Head of caudate nucleus (tissue), 42 donors: ENCODE measurements around the gene C16orf95.
A peak's percentile ranks its signal among the peaks of the same experiment; 100 is the strongest.

Source experiments
- DNase-seq, 42 donors: peaks; one replicate each; pipeline versions ENCODE4 v3.0.0 to v3.0.0-alpha.2; 2020 to 2021; ENCODE audit warnings: mixed read lengths in 7 of 42
- intact Hi-C: fragments of 100-400 bp; cut with DNase I; formaldehyde crosslinking; loops from one replicate; pipeline ENCODE4 v1.15.0; 2022

C16orf95 gene

GRCh38 chr16:87303962-87304521 is 13.2 kb downstream of the C16orf95 start:
- DNase-seq = no peak
- intact Hi-C loops = no loop called here

DNA sequence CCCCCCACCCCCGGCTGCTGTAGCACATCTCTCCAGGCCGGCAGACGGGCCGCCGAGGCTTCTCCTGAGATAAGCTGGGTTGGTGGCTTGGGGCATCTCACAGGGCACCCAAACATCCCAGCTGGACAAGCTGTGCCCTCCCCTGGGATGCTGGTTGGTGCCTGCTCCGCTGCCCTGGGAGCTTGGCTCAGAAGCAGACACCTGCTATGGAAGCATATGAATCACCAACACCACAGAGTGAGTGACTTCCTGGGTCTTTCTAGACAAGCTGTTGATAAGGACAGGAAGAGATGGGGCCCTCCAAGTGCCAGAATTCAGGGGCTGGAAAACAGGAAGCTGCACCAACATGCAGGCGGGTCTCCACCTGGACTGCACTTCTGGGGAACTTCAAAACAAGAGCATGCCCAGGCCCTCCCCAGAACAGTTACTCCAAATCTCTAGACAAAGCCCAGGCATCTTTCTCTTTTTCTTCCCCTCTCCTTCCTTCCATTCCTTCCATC is 13.7 kb downstream of the C16orf95 start:
- intact Hi-C loops = no loop called here
- DNase-seq = no peak

- DNase-seq = no peak
- intact Hi-C loops = no loop called here
Observed at GRCh38 chr16:87298857-87299465, 18.2 kb downstream of the C16orf95 start.

DNA sequence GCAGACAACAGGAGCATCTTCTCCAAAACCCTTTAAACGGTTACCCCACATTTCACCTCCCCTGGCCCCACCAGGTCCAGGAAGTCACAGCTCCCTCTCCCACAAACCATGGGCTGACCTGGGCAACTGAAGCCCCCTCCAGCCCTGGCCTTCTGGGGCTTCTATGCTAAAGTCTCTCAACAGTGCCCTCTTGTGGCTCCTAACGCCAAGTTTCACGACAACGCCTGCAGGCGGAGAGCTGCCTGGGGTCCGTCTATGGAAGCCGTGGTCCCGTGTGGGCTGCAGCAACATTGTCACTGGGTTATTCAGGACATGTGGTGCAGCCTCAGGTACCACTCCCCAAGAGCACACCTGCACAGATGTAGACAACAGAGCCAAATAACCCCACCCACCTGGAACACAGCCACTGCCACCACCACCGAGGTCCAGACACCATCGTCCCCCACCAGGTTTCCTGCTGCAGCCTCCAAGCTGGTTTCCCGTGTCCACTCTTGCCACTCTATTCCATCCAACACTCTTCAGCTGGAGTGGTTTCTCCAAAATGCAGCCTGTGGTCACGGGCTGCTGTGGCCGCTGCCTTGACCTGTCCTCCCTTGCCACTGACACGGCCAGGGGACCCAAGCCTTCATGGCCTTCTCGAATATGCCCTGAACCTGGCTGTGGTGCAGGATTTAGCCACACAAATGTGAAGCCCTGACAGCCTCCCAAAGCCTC is 19.1 kb downstream of the C16orf95 start:
- DNase-seq = peak in 31 of 42 donors; percentile 18 to 73 (median 43)
- intact Hi-C loops = no loop called here

GRCh38 chr16:87297407-87297806 is 19.8 kb downstream of the C16orf95 start:
- no peak for DNase-seq
- intact Hi-C loops = no loop called here

- intact Hi-C loops = no loop called here
- DNase-seq = peak in 1 of 42 donors; percentile 10
Observed at GRCh38 chr16:87295661-87296531, 21.3 kb downstream of the C16orf95 start.

GRCh38 chr16:87295259-87295658 is 21.9 kb downstream of the C16orf95 start:
- no peak for DNase-seq
- intact Hi-C loops = no loop called here

- no peak for DNase-seq
- intact Hi-C loops = no loop called here
Observed at GRCh38 chr16:87293990-87294389, 23.2 kb downstream of the C16orf95 start.

DNA sequence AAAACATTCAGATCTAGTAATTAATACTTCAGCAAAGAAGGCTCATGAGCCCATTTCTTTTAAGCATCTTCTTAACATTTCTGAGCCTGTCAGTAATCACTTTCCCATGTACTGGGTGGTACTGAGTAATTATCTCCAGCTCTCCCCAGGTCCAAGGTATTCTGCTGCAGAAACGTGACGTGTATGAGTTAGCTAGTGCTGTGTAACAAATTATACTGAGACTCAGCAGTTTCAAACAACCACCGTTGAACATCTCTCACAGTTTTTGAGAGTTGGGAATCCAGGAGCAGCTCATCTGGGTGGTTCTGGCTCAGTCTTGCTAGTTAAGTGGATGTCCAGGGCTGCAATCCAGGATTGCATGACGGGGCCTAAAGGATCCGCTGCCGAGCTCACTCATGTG is 25.2 kb downstream of the C16orf95 start:
- intact Hi-C loops = no loop called here
- no peak for DNase-seq

DNA sequence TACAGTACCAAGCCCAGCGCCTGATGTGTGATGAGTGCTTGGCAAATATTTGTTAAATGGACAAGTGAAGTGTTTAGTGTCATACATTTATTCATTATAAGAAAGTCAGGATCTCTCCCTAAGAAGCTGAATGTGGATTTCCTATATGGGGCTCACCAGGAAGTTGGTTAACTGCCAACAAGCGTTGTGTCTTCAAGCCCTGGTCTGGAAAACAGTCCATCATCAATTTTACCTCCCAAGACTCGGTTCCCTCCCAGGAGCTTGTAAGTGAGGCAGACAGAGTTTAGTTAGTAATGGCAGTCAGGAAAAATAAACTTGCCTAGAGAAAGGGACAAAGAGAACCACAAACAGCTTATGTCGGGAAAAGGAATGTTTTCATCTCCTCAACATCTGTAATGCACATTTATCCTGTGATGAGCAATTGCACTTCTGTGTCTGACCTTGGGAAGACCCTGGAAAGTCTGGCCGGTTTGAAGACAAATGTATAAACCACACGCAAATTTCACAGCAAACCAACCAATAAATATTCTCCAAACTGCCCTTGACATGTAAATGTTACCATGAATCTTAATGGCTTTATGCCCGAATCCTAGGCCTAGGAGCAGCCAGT is 28.3 kb downstream of the C16orf95 start:
- DNase-seq = no peak

GRCh38 chr16:87286839-87287626 is 30.2 kb downstream of the C16orf95 start:
- intact Hi-C loops = no loop called here

More for the DNA sequence above, 28.3 kb downstream of the C16orf95 start:
- intact Hi-C loops = no loop called here

GRCh38 chr16:87284183-87284582 is 33.0 kb downstream of the C16orf95 start:
- DNase-seq = no peak
- intact Hi-C loops = no loop called here

More at GRCh38 chr16:87286839-87287626, 30.2 kb downstream of the C16orf95 start:
- no peak for DNase-seq

DNA sequence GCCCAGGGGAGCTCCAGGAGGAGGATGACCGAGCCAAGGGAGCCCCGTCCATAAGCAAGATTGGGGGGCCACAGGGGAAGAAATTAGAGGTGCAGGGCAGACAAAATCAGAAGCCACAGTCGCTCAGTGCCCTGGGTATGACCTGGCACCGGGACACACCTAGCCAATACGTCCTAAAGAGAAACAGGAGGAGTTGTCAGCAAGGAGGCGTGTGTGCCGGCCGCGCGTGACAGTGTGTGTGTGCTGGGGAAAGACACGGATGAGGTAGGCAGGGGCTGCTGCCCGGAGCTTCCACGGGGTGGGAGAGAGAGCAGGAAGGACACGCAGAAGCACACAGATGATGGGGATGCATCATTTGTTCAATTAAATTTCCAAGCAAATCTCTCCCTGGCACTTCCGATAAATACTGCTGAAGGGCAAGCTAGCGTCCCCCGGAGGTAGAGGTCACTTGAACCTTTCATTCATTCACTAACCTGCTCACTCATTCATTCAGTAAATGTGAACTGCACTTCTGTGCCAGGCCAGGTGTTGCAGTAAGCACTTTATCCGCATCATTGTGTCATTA is 38.0 kb downstream of the C16orf95 start:
- intact Hi-C loops = loop anchor here (5.0 kb wide), 1 partner anchor 717 kb away; no protein-coding TSS in a partner anchor
- DNase-seq = no peak

GRCh38 chr16:87278191-87279093 is 38.8 kb downstream of the C16orf95 start:
- peak; percentile 64 to 89 (median 76) for DNase-seq
- intact Hi-C loops = loop anchor here (5.0 kb wide), 1 partner anchor 716 kb away; no protein-coding TSS in a partner anchor

DNA sequence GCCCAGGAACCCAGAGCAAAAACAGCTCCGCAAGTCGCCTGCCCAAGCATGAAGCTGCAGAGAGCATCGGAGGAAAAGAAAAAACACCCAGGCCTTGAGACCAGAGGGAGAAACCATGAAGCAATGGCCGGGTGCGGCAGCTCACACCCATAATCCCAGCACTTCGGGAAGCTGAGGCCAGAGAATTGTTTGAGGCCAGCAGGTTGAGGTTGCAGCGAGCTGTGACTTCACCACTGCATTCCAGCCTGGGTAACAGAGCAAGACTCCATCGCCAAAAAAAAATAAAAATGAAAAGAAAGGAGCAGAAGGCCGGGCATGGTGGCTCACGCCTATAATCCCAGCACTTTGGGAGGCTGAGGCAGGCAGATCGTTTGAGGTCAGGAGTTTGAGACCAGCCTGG is 40.3 kb downstream of the C16orf95 start:
- intact Hi-C loops = loop anchor here (5.0 kb wide), 1 partner anchor 715 kb away; no protein-coding TSS in a partner anchor
- DNase-seq = no peak

DNA sequence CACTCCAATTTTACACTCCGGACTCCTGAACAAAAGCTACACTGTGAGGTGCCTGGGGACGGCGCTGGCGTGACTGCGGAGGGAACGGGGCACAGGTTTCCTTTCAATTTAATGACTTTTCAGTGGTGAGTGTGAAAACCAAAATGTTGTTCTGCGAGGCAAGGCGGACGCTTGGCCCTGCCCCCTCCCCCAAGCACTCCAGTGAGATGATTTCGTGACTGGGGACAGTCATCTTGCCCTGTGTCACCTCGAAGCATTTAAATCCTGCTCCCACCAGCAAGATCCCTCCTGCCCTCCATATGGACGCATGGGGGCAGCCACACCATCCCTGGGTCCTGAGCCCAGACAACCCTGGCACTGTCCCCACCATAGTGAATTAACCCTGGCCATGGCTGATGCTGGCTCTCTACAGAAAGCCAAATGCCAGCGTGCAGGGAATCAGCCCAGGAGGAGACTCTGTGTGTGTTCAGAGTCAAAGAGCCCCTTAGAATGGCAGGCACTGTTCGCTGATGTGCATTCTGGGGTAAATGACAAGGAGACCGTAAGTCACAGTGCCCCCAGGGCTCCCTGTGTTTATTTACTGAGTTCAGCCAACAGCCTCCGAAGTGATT is 41.0 kb downstream of the C16orf95 start:
- intact Hi-C loops = loop anchor here (5.0 kb wide), 1 partner anchor 714 kb away; no protein-coding TSS in a partner anchor
- peak in 1 of 42 donors; percentile 10 for DNase-seq
